IMR-90 (cell line): ENCODE data around the gene GALNT16. TPM values are rescaled to one million over a fixed set of nuclear protein-coding genes. Genes with fewer than 3 reads are reported as not detected.

Experiments used
- ATAC-seq: fragments of 200-7000 bp; cut with Tn5 transposase; 2 replicates; pipeline ENCODE4 v1.9.1; 2020; ENCODE audit warnings: low read depth, mild to moderate bottlenecking, moderate library complexity
- BruUV-seq: library from RNA; stranded (reverse); fragments of 400-500 nt; replicated peaks from 2 replicates; lab custom pipeline; 2021; lab: Mats Ljungman, UMichigan
- CTCF ChIA-PET: fragments of 300-600 bp; formaldehyde crosslinking; extraction: SDS; loops from one replicate; lab custom pipeline; 2021; ENCODE audit warnings: antibody characterized with exemption; lab: Yijun Ruan, JAX
- POLR2A ChIA-PET: fragments of 300-600 bp; sonication (Branson Sonifier 250); formaldehyde crosslinking; loops from one replicate; lab custom pipeline; 2022; ENCODE audit warnings: antibody characterized with exemption; ENCODE audit not compliant: unreplicated experiment; lab: Charles Lee
- DNase-seq: peaks from one replicate; pipeline ENCODE4 v3.0.0; 2013
- H2AFZ ChIP-seq: replicated peaks from 2 replicates; pipeline ENCODE3; 2013; ENCODE audit warnings: low read length, mild to moderate bottlenecking; ENCODE audit not compliant: poor library complexity
- H2AK5ac ChIP-seq: 2 replicates; pipeline ENCODE4 v1.6.1; 2013; ENCODE audit warnings: low read depth, low read length, inconsistent platforms
- H2AK9ac ChIP-seq: replicated peaks from 2 replicates; pipeline ENCODE3; 2013; ENCODE audit warnings: mild to moderate bottlenecking, low read depth, low read length, moderate library complexity; ENCODE audit not compliant: poor library complexity
- H2BK120ac ChIP-seq: 2 replicates; pipeline ENCODE4 v1.6.1; 2013; ENCODE audit warnings: low read depth, low read length, inconsistent platforms
- H2BK15ac ChIP-seq: 3 replicates; pipeline ENCODE4 v1.6.1; 2013; ENCODE audit warnings: low read depth, low read length, inconsistent platforms
- H2BK20ac ChIP-seq: 2 replicates; pipeline ENCODE4 v1.6.1; 2013; ENCODE audit warnings: low read depth, mild to moderate bottlenecking, inconsistent platforms, low read length, moderate library complexity
- H2BK5ac ChIP-seq: 2 replicates; pipeline ENCODE4 v1.6.1; 2013; ENCODE audit warnings: mild to moderate bottlenecking, low read depth, low read length, inconsistent platforms; ENCODE audit not compliant: poor library complexity, severe bottlenecking
- H3K14ac ChIP-seq: replicated peaks from 2 replicates; pipeline ENCODE4 v1.6.1; 2013; ENCODE audit warnings: low read depth, low read length, inconsistent platforms
- H3K18ac ChIP-seq: 2 replicates; pipeline ENCODE4 v1.6.1; 2013; ENCODE audit warnings: low read depth, low read length, control low read depth
- H3K23ac ChIP-seq: 2 replicates; pipeline ENCODE4 v1.6.1; 2013; ENCODE audit warnings: low read depth, low read length, inconsistent platforms
- H3K27ac ChIP-seq: 2 replicates; pipeline ENCODE4 v1.5.1; 2013; ENCODE audit warnings: mild to moderate bottlenecking, control low read depth, low read length; ENCODE audit not compliant: insufficient read depth
- H3K27me3 ChIP-seq: 2 replicates; pipeline ENCODE4 v1.6.1; 2013; ENCODE audit warnings: low read length; ENCODE audit not compliant: control insufficient read depth, insufficient read depth
- H3K36me3 ChIP-seq: 2 replicates; pipeline ENCODE4 v1.6.1; 2013; ENCODE audit warnings: low read length, mixed read lengths; ENCODE audit not compliant: control insufficient read depth, insufficient read depth
- H3K4ac ChIP-seq: 2 replicates; pipeline ENCODE4 v1.6.1; 2013; ENCODE audit warnings: low read depth, low read length, inconsistent platforms
- H3K4me1 ChIP-seq: 2 replicates; pipeline ENCODE4 v1.6.1; 2013; ENCODE audit warnings: low read length, mixed read lengths; ENCODE audit not compliant: control insufficient read depth, insufficient read depth
- H3K4me2 ChIP-seq: 2 replicates; pipeline ENCODE4 v1.6.1; 2013; ENCODE audit warnings: low read depth, mild to moderate bottlenecking, control low read depth, low read length, moderate library complexity
- H3K4me3 ChIP-seq: 2 replicates; pipeline ENCODE4 v1.5.1; 2013; ENCODE audit warnings: low read depth, mild to moderate bottlenecking, control low read depth, low read length, moderate library complexity; ENCODE audit not compliant: insufficient read depth
- H3K56ac ChIP-seq: 2 replicates; pipeline ENCODE4 v1.6.1; 2013; ENCODE audit warnings: low read length, inconsistent platforms; ENCODE audit not compliant: insufficient read depth; ENCODE audit errors: extremely low read depth
- H3K79me1 ChIP-seq, 2 experiments: 2 replicates each; pipeline ENCODE4 v1.6.1; 2013; ENCODE audit warnings: low read length in 2 of 2, inconsistent platforms in 1 of 2, low read depth in 1 of 2
- H3K9ac ChIP-seq: 2 replicates; pipeline ENCODE4 v1.6.1; 2013; ENCODE audit warnings: low read depth, low read length, control low read depth
- H3K9me1 ChIP-seq: 2 replicates; pipeline ENCODE4 v1.6.1; 2013; ENCODE audit warnings: low read length, inconsistent platforms; ENCODE audit not compliant: insufficient read depth
- H3K9me3 ChIP-seq: 2 replicates; pipeline ENCODE4 v1.6.1; 2013; ENCODE audit warnings: low read length; ENCODE audit not compliant: control insufficient read depth, insufficient read depth
- H4K20me1 ChIP-seq: 2 replicates; pipeline ENCODE4 v1.6.1; 2013; ENCODE audit warnings: low read length, inconsistent platforms; ENCODE audit not compliant: insufficient read depth
- H4K5ac ChIP-seq: 2 replicates; pipeline ENCODE4 v1.6.1; 2013; ENCODE audit warnings: mild to moderate bottlenecking, low read depth, low read length, control low read depth
- H4K8ac ChIP-seq, 2 experiments: 2 replicates each; pipeline ENCODE4 v1.6.1; 2013; ENCODE audit warnings: low read depth in 2 of 2, low read length in 2 of 2, control low read depth in 1 of 2, inconsistent platforms in 1 of 2
- H4K91ac ChIP-seq: 2 replicates; pipeline ENCODE4 v1.6.1; 2013; ENCODE audit warnings: low read depth, low read length, inconsistent platforms; ENCODE audit not compliant: insufficient read depth
- BHLHE40 ChIP-seq: fragments of 150-350 bp; IDR thresholded peaks from 2 replicates; pipeline ENCODE4 v1.6.1; 2016; ENCODE audit warnings: mild to moderate bottlenecking, low read depth, low read length
- CEBPB ChIP-seq: IDR thresholded peaks from 2 replicates; pipeline ENCODE4 v1.6.1; 2012; ENCODE audit warnings: low read depth, low read length, improper control_type of control experiment
- CHD1 ChIP-seq: IDR thresholded peaks from 2 replicates; pipeline ENCODE4 v1.6.1; 2012; ENCODE audit warnings: low read depth, low read length, improper control_type of control experiment
- MAFK ChIP-seq: IDR thresholded peaks from 2 replicates; pipeline ENCODE4 v1.6.1; 2012; ENCODE audit warnings: low read depth, low read length, improper control_type of control experiment
- MAZ ChIP-seq: IDR thresholded peaks from 2 replicates; pipeline ENCODE4 v1.6.1; 2012; ENCODE audit warnings: low read depth, mild to moderate bottlenecking, low read length, improper control_type of control experiment, moderate library complexity, borderline replicate concordance
- MXI1 ChIP-seq: IDR thresholded peaks from 2 replicates; pipeline ENCODE4 v1.6.1; 2012; ENCODE audit warnings: low read depth, mild to moderate bottlenecking, low read length, moderate library complexity, borderline replicate concordance
- NFE2L2 ChIP-seq: fragments of 150-350 bp; IDR thresholded peaks from 2 replicates; pipeline ENCODE4 v1.6.1; 2016; ENCODE audit warnings: low read depth, mild to moderate bottlenecking, low read length
- POLR2A ChIP-seq: IDR thresholded peaks from 2 replicates; pipeline ENCODE4 v1.6.1; 2012; ENCODE audit warnings: mild to moderate bottlenecking, low read depth, low read length
- RAD21 ChIP-seq: IDR thresholded peaks from 2 replicates; pipeline ENCODE4 v1.6.1; 2012; ENCODE audit warnings: low read length, improper control_type of control experiment
- RCOR1 ChIP-seq: IDR thresholded peaks from 2 replicates; pipeline ENCODE4 v1.6.1; 2012; ENCODE audit warnings: mild to moderate bottlenecking, low read length, improper control_type of control experiment; ENCODE audit not compliant: insufficient replicate concordance
- RFX5 ChIP-seq: IDR thresholded peaks from 2 replicates; pipeline ENCODE4 v1.8.0; 2012; ENCODE audit warnings: low read depth, mild to moderate bottlenecking, low read length, moderate library complexity
- SMC3 ChIP-seq: fragments of 150-350 bp; IDR thresholded peaks from 2 replicates; pipeline ENCODE4 v1.6.1; 2016; ENCODE audit warnings: low read depth, mild to moderate bottlenecking, antibody characterized with exemption, low read length, moderate library complexity
- USF2 ChIP-seq: fragments of 150-350 bp; IDR thresholded peaks from 2 replicates; pipeline ENCODE4 v1.6.1; 2017; ENCODE audit warnings: mild to moderate bottlenecking, antibody characterized with exemption, low read length, low read depth
- WGBS, 2 experiments: methylation state at CpG; one replicate each; pipeline versions ENCODE4 v1.1.5 to v1.1.7; 2013; ENCODE audit warnings: missing lambda C conversion rate in 2 of 2; ENCODE audit not compliant: insufficient read length in 1 of 2; ENCODE audit errors: extremely low coverage in 2 of 2; 5-methylcytosine and 5-hydroxymethylcytosine counted together
- dilution Hi-C: fragments of 300-500 bp; cut with HindIII; formaldehyde crosslinking; loops from one replicate; pipeline ENCODE4 v1.14.3; 2018; ENCODE audit warnings: low sequenced_read_pairs; ENCODE audit not compliant: unreplicated experiment
- in situ Hi-C: fragments of 300-500 bp; cut with MboI; formaldehyde crosslinking; loops from 3 replicates; pipeline ENCODE4 v1.14.3; 2019; ENCODE audit warnings: low sequenced_read_pairs, inconsistent platforms, mixed read lengths
- intact Hi-C: fragments of 100-400 bp; cut with micrococcal nuclease; formaldehyde crosslinking; loops from 2 replicates; pipeline ENCODE4 v1.10.0; 2022
- polyA plus RNA-seq, 3 experiments: library from polyadenylated mRNA; depleted of rRNA; stranded (reverse); fragments of >200 nt; gene quantifications; 2 replicates each; pipeline ENCODE4 v1.2.3, GENCODE V29; 2012; ENCODE audit warnings: low replicate concordance in 1 of 3
- total RNA-seq: library from RNA; depleted of rRNA; stranded (reverse); fragments of >200 nt; gene quantifications from 2 replicates; pipeline ENCODE4 v1.2.3, GENCODE V29; 2012
- TF ChIP-seq, protein P1 (sequence below): fragments of 150-350 bp; IDR thresholded peaks from 2 replicates; pipeline ENCODE4 v1.6.1; 2016; ENCODE audit warnings: low read depth, mild to moderate bottlenecking, low read length, moderate library complexity, borderline replicate concordance
- TF ChIP-seq, protein P2 (sequence below): conservative IDR thresholded peaks from 2 replicates; pipeline ENCODE4 v1.5.1; 2012; ENCODE audit warnings: mild to moderate bottlenecking, low read depth, low read length, improper control_type of control experiment

The GALNT16 gene
- total and polyA plus RNA-seq, 2 of the 4 experiments (the other 2 are of a cell fraction): 0.36 to 1.5 TPM

DNA sequence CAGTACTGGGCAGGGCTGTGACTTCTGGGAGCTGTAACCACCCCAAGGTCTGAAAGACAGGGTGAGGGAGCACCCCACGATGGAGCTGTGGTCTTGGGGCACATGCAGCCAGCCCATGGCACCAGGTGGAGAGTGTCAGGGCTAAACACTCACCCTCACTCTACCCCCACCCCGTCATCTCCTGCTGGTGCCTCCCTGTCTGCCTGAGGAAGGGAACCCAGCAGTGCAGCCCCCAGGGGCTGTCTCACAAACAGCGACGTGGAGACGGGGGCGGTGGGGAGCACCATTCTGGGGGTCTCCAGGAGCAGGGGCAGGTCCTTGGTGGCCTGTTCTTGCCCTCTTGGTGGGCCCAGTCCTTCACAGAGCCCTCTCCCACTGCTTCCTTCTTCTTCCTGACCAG, 74.6 kb downstream of the GALNT16 start:
- DNase-seq (no peak), ATAC-seq (no peak)
- TF ChIP-seq, protein P1, sequence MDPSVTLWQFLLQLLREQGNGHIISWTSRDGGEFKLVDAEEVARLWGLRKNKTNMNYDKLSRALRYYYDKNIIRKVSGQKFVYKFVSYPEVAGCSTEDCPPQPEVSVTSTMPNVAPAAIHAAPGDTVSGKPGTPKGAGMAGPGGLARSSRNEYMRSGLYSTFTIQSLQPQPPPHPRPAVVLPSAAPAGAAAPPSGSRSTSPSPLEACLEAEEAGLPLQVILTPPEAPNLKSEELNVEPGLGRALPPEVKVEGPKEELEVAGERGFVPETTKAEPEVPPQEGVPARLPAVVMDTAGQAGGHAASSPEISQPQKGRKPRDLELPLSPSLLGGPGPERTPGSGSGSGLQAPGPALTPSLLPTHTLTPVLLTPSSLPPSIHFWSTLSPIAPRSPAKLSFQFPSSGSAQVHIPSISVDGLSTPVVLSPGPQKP: no peak
- TF ChIP-seq MAFK (no peak), NFE2L2 (no peak), MAZ (no peak), POLR2A (no peak), CEBPB (no peak), SMC3 (no peak), RCOR1 (no peak), CHD1 (no peak), RFX5 (no peak), MXI1 (no peak), BHLHE40 (no peak), USF2 (no peak), RAD21 (no peak)
- TF ChIP-seq, protein P2, sequence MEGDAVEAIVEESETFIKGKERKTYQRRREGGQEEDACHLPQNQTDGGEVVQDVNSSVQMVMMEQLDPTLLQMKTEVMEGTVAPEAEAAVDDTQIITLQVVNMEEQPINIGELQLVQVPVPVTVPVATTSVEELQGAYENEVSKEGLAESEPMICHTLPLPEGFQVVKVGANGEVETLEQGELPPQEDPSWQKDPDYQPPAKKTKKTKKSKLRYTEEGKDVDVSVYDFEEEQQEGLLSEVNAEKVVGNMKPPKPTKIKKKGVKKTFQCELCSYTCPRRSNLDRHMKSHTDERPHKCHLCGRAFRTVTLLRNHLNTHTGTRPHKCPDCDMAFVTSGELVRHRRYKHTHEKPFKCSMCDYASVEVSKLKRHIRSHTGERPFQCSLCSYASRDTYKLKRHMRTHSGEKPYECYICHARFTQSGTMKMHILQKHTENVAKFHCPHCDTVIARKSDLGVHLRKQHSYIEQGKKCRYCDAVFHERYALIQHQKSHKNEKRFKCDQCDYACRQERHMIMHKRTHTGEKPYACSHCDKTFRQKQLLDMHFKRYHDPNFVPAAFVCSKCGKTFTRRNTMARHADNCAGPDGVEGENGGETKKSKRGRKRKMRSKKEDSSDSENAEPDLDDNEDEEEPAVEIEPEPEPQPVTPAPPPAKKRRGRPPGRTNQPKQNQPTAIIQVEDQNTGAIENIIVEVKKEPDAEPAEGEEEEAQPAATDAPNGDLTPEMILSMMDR: no peak
- Histone ChIP-seq H2BK5ac (no peak overlapping the region), H2BK20ac (no peak overlapping the region), H4K91ac (no peak overlapping the region), H3K27me3 (peaks cover 48% of the 10 kb centered on the region), H3K36me3 (no peaks in the 10 kb centered on the region), H3K79me1 (no peaks in the 10 kb centered on the region), H2BK120ac (no peak overlapping the region), H4K8ac (no peak overlapping the region), H2AK5ac (no peak overlapping the region), H2BK15ac (no peak overlapping the region), H3K4me2 (no peak overlapping the region), H3K4ac (no peak overlapping the region), H3K23ac (no peak overlapping the region), H3K18ac (no peak overlapping the region), H2AK9ac (no peak overlapping the region), H3K56ac (no peak overlapping the region), H3K14ac (no peak overlapping the region), H3K9me1 (no peaks in the 10 kb centered on the region), H2AFZ (no peak overlapping the region), H4K5ac (no peak overlapping the region), H3K9me3 (no peaks in the 10 kb centered on the region), H3K4me3 (no peak overlapping the region), H3K9ac (no peak overlapping the region), H4K20me1 (no peaks in the 10 kb centered on the region), H3K4me1 (no peaks in the 10 kb centered on the region), H3K27ac (no peak overlapping the region)
- in situ Hi-C loops: no loop called here
- POLR2A ChIA-PET: no interaction called here
- dilution Hi-C loops: no loop called here
- no TSS peak for BruUV-seq
- intact Hi-C loops: no loop called here
- CTCF ChIA-PET: interaction anchor here (0.7 kb wide), 1 partner anchor 25 kb away, joined by 3 read pairs; no protein-coding TSS in a partner anchor
- WGBS, 2 experiments: 94% methylated on average over 3 of the region's 6 CpGs; no CpG with 5 or more reads in 1 of the 2 experiments
